ENCODE results near the gene LUC7L3. TPM values are rescaled to one million over a fixed set of nuclear protein-coding genes. Genes with fewer than 3 reads are reported as not detected.
"Not testable (repeated sequence)": the region's sequence is repeated elsewhere in the genome, so short reads cannot be mapped to it uniquely, and the experiment has no call there.

The LUC7L3 gene
- total RNA-seq, 2 donors from 2014 or later: 81.8 to 234 TPM

GRCh38 chr17:50709053-50709452, 10.3 kb upstream of the LUC7L3 start:
- H3K4me3 Mint-ChIP-seq: peak overlapping the region; percentile 86
- not testable (repeated sequence) for H3K27me3 Mint-ChIP-seq; H3K9me3 Mint-ChIP-seq; H3K36me3 Mint-ChIP-seq; DNase-seq (ENCODE audit: low spot score); ATAC-seq
- peaks cover 17 to 31% of the 10 kb centered on the region in 2 donors for H3K4me1 Mint-ChIP-seq (ENCODE audit: low read depth in 2 of 2)
- peak overlapping the region; percentile 93 to 99 for H3K27ac Mint-ChIP-seq

GRCh38 chr17:50710025-50710424, 9.4 kb upstream of the LUC7L3 start:
- H3K4me1 Mint-ChIP-seq (ENCODE audit: low read depth in 2 of 2): peaks cover 17 to 23% of the 10 kb centered on the region in 2 donors
- ATAC-seq: no peak
- no peak for DNase-seq (ENCODE audit: low spot score)
- H3K4me3 Mint-ChIP-seq: peak overlapping the region; percentile 3
- H3K9me3 Mint-ChIP-seq: no peaks in the 10 kb centered on the region
- H3K27ac Mint-ChIP-seq: peak overlapping the region; percentile 60 to 99
- H3K27me3 Mint-ChIP-seq: peaks cover 0 to 5% of the 10 kb centered on the region in 2 donors
- peaks cover 3% of the 10 kb centered on the region for H3K36me3 Mint-ChIP-seq

- no peak for DNase-seq (ENCODE audit: low spot score)
- Mint-ChIP-seq H3K36me3 (no peaks in the 10 kb centered on the region), H3K27ac (peak overlapping the region in 1 of 2 donors; percentile 99), H3K4me3 (no peak overlapping the region), H3K4me1 (ENCODE audit: low read depth in 2 of 2) (peaks cover 15 to 20% of the 10 kb centered on the region in 2 donors), H3K9me3 (no peaks in the 10 kb centered on the region), H3K27me3 (peaks cover 0 to 5% of the 10 kb centered on the region in 2 donors)
- ATAC-seq: no peak
Measured at GRCh38 chr17:50710650-50711049, 8.8 kb upstream of the LUC7L3 start.

GRCh38 chr17:50712641-50713040, 6.8 kb upstream of the LUC7L3 start:
- DNase-seq (ENCODE audit: low spot score) (no peak), ATAC-seq (no peak)
- no peak overlapping the region for H3K27ac Mint-ChIP-seq
- H3K27me3 Mint-ChIP-seq: peaks cover 0 to 5% of the 10 kb centered on the region in 2 donors
- H3K4me3 Mint-ChIP-seq: no peak overlapping the region
- H3K36me3 Mint-ChIP-seq: no peaks in the 10 kb centered on the region
- H3K9me3 Mint-ChIP-seq: no peaks in the 10 kb centered on the region
- peaks cover 15 to 20% of the 10 kb centered on the region in 2 donors for H3K4me1 Mint-ChIP-seq (ENCODE audit: low read depth in 2 of 2)

GRCh38 chr17:50715471-50715870, 3.9 kb upstream of the LUC7L3 start:
- DNase-seq (ENCODE audit: low spot score) (no peak), ATAC-seq (no peak)
- Mint-ChIP-seq H3K36me3 (no peaks in the 10 kb centered on the region), H3K27me3 (peaks cover 0 to 5% of the 10 kb centered on the region in 2 donors), H3K9me3 (no peaks in the 10 kb centered on the region), H3K27ac (no peak overlapping the region), H3K4me1 (ENCODE audit: low read depth in 2 of 2) (peaks cover 6 to 7% of the 10 kb centered on the region in 2 donors), H3K4me3 (no peak overlapping the region)

- DNase-seq (ENCODE audit: low spot score) (no peak), ATAC-seq (no peak)
- H3K4me1 Mint-ChIP-seq (ENCODE audit: low read depth in 2 of 2): peaks cover 25 to 28% of the 10 kb centered on the region in 2 donors
- H3K9me3 Mint-ChIP-seq: no peaks in the 10 kb centered on the region
- peak overlapping the region; percentile 86 to 93 for H3K27ac Mint-ChIP-seq
- no peaks in the 10 kb centered on the region for H3K27me3 Mint-ChIP-seq
- peak overlapping the region; percentile 91 for H3K4me3 Mint-ChIP-seq
- H3K36me3 Mint-ChIP-seq: no peaks in the 10 kb centered on the region
Measured at GRCh38 chr17:50719924-50720794, 756 bp downstream of the LUC7L3 start.

- Mint-ChIP-seq H3K4me1 (ENCODE audit: low read depth in 2 of 2) (peaks cover 30 to 34% of the 10 kb centered on the region in 2 donors), H3K36me3 (no peaks in the 10 kb centered on the region), H3K4me3 (peak overlapping the region; percentile 91), H3K27ac (peak overlapping the region; percentile 86 to 93), H3K9me3 (no peaks in the 10 kb centered on the region), H3K27me3 (no peaks in the 10 kb centered on the region)
- DNase-seq (ENCODE audit: low spot score): no peak
- ATAC-seq: no peak
Measured at GRCh38 chr17:50721194-50722010, 2.0 kb downstream of the LUC7L3 start.

GRCh38 chr17:50722746-50723145, 3.3 kb downstream of the LUC7L3 start:
- Mint-ChIP-seq H3K9me3 (no peaks in the 10 kb centered on the region), H3K36me3 (no peaks in the 10 kb centered on the region), H3K4me1 (ENCODE audit: low read depth in 2 of 2) (peaks cover 38 to 44% of the 10 kb centered on the region in 2 donors), H3K27me3 (no peaks in the 10 kb centered on the region), H3K27ac (peak overlapping the region in 1 of 2 donors; percentile 60), H3K4me3 (peak overlapping the region; percentile 91)
- ATAC-seq (no peak), DNase-seq (ENCODE audit: low spot score) (no peak)

- not testable (repeated sequence) for H3K4me3 Mint-ChIP-seq; DNase-seq (ENCODE audit: low spot score); H3K9me3 Mint-ChIP-seq; H3K27ac Mint-ChIP-seq; H3K27me3 Mint-ChIP-seq; ATAC-seq; H3K36me3 Mint-ChIP-seq
- peaks cover 45 to 56% of the 10 kb centered on the region in 2 donors for H3K4me1 Mint-ChIP-seq (ENCODE audit: low read depth in 2 of 2)
Measured at GRCh38 chr17:50724622-50725021, 5.2 kb downstream of the LUC7L3 start.

GRCh38 chr17:50725769-50726655, 6.6 kb downstream of the LUC7L3 start:
- no peaks in the 10 kb centered on the region for H3K27me3 Mint-ChIP-seq
- no peaks in the 10 kb centered on the region for H3K36me3 Mint-ChIP-seq
- DNase-seq (ENCODE audit: low spot score) (no peak), ATAC-seq (no peak)
- peaks cover 37 to 46% of the 10 kb centered on the region in 2 donors for H3K4me1 Mint-ChIP-seq (ENCODE audit: low read depth in 2 of 2)
- H3K27ac Mint-ChIP-seq: no peak overlapping the region
- no peak overlapping the region for H3K4me3 Mint-ChIP-seq
- no peaks in the 10 kb centered on the region for H3K9me3 Mint-ChIP-seq

- no peaks in the 10 kb centered on the region for H3K9me3 Mint-ChIP-seq
- peaks cover 37 to 47% of the 10 kb centered on the region in 2 donors for H3K4me1 Mint-ChIP-seq (ENCODE audit: low read depth in 2 of 2)
- H3K36me3 Mint-ChIP-seq: no peaks in the 10 kb centered on the region
- no peak for DNase-seq (ENCODE audit: low spot score)
- no peak overlapping the region for H3K27ac Mint-ChIP-seq
- H3K27me3 Mint-ChIP-seq: no peaks in the 10 kb centered on the region
- no peak for ATAC-seq
- peak overlapping the region; percentile 4 for H3K4me3 Mint-ChIP-seq
Measured at GRCh38 chr17:50728112-50728429, 8.7 kb downstream of the LUC7L3 start.

GRCh38 chr17:50728881-50729765, 9.7 kb downstream of the LUC7L3 start:
- H3K9me3 Mint-ChIP-seq: no peaks in the 10 kb centered on the region
- ATAC-seq (no peak), DNase-seq (ENCODE audit: low spot score) (no peak)
- H3K4me1 Mint-ChIP-seq (ENCODE audit: low read depth in 2 of 2): peaks cover 34 to 46% of the 10 kb centered on the region in 2 donors
- H3K27me3 Mint-ChIP-seq: no peaks in the 10 kb centered on the region
- H3K4me3 Mint-ChIP-seq: peak overlapping the region; percentile 21
- H3K36me3 Mint-ChIP-seq: no peaks in the 10 kb centered on the region
- H3K27ac Mint-ChIP-seq: no peak overlapping the region
